ENCODE results near the gene CCDC85B.

DNA sequence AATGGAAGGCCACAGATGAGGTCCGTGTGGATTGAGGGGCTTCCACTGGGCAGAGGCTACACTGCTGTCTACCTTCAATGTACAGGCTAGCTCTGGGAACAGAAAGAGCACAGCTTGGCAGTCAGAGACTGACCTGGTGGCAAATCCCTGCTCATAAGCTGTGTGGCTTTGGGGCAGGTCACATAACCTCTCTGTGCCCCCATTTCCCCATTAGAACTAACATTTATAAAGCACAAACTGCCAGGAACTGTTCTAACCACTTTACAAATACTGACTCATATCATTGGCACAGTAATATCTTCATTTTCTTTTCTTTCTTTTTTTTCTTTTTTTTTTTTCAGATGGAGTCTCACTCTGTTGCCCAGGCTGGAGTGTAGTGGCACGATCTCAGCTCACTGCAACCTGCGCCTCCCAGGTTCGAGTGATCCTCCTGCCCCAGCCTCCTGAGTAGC lies 6.6 kb downstream of the CCDC85B start:
- TF ChIP-seq, protein P1, sequence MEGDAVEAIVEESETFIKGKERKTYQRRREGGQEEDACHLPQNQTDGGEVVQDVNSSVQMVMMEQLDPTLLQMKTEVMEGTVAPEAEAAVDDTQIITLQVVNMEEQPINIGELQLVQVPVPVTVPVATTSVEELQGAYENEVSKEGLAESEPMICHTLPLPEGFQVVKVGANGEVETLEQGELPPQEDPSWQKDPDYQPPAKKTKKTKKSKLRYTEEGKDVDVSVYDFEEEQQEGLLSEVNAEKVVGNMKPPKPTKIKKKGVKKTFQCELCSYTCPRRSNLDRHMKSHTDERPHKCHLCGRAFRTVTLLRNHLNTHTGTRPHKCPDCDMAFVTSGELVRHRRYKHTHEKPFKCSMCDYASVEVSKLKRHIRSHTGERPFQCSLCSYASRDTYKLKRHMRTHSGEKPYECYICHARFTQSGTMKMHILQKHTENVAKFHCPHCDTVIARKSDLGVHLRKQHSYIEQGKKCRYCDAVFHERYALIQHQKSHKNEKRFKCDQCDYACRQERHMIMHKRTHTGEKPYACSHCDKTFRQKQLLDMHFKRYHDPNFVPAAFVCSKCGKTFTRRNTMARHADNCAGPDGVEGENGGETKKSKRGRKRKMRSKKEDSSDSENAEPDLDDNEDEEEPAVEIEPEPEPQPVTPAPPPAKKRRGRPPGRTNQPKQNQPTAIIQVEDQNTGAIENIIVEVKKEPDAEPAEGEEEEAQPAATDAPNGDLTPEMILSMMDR (IDR thresholded peaks at IDR 0.05): no peak
- no peak for TF ChIP-seq EZH2 (IDR thresholded peaks at IDR 0.05)

Measured in neural progenitor cell (in vitro differentiated cells).